Stimulated activated CD8-positive, alpha-beta memory T cell treated with anti-CD3 and anti-CD28 coated beads, Interleukin-4, amount 100 ng/mL, for 4 hours (primary cell): Measurements from ENCODE around the gene PCNX3.
"Not testable (repeated sequence)": the region's sequence is repeated elsewhere in the genome, so short reads cannot be mapped to it uniquely, and the experiment has no call there.

ENCODE experiments used
- DNase-seq, 2 donors: peaks; one replicate each; pipeline ENCODE4 v3.0.0-alpha.2; 2020; ENCODE audit warnings: low read depth in 2 of 2, low spot score in 1 of 2

PCNX3 gene

DNA sequence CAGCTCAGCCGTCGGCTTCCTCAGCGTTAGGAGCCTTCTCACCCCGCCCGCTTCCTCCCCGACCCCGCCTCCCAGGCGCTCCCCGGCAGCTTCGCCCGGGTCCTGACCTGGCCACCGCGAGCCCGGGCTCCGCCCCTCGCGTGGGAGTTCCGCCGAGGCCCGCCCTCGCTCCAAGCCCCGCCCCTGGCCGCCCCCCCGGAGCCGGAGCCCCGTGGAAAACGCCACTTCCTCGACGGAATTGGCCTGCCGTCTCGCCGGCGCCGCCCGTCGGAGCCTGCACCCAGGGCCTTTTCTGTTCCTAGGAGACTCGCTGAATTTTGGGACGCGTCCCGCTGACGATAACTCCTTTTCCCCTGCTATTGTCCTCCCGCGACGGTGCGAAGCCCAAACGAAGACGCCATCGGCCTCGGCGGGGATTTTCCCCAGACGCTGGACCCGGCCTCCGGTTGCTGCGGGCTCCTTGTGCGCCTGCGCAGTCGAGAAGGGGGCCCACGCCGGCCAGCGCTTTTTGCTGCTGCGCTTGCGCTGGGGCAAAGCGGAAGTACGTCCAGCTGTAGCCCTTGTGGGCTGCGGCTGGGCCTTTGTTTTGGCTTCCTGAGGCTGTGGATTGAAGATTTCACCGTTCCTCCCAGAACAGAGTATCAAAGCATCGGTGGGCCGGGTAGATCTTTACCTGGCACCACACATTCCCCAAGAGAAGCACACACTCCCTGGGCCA lies 37.1 kb downstream of the PCNX3 start:
- DNase-seq: peak; percentile 91 to 96

DNA sequence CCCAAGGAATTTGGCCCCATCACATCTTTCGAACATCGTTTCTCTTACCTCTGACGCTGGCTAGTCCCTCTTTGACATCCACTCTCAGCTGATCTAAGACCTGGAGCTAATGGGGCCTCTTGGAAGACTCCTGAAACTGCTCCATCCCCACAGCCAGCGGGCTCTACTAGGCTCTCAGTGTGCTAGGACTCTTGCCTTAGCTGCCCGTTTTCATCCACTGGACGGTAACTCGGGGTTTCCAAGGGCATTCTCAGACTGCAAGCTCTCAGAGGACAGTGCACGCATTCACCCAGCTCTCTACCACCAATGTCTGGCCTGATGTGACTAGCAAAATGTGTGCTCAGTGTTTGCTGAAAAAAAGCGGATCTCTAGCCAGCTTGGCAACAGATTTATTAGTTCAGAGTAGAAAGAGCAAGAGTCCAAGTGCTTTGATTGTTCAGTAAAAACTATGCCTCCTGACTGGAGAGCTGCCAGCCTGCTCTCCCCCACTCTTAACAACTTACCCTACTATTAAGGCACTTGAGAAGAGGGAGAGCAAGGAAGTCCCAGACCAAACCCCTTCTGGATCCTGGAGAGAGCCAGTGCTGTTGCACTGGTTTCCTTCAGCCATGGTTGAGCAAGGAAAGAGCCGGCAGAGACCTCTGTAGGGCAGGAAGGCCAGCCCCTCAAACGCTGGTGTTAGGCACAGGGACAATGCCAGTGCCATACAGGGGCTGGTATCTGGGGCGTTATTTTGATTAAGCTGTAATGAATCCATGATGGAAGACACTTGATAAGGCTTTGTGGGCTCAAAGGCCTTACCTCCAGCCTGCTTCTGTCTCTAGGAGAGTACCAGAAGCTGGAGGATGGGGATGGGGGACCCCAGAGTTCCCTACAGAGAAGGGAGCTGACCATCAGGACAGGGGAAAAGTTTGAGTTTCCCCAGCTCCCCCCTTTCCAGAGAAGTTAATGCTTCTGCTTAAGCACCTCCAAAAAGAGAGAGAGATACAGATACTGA lies 38.0 kb downstream of the PCNX3 start:
- DNase-seq: no peak

DNA sequence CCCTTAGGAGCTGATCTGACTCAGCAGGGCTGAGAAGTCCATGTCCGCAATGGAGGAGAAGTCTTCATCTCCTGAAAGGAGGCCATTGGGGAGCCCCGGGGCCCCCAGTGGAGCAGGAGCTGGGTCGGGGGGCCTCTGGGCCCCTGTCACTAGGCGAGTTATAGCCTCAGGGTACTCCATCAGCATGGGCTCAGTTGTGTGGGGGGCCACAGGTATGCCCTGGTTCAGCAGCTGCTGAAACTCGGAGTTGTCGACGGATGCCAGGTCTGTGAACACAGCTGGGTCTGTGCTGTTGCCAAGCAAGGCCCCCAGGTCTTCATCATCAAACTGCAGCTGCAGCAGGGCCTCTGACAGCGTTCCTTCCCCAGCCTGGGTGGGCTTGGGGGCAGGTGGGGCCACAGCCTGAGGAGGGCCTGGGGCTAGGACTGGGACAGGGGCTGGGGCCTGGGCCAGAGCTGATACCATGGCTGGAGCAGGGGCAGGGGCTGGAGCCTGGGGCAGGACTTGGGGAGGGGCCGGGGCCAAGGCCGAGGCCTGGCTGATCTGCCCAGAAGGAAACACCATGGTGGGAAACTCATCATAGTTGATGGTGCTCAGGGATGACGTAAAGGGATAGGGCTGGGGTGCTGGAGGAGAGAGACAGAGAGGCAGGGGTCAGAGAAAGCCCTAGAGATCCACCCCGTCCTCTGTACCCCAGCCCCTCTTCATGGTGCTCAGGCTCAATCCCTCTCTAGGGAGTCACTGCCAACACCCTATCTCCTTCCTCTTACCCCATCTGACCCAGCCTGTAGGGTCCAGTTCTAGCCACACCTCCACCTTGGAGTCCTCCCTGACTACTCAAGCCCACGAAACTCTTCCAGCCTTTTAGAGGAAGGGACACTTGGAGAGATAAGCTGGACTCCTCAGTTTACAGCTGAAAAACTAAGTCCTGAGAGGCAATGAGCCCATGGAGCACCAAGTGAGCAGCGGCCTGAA lies 39.1 kb downstream of the PCNX3 start:
- no peak for DNase-seq

DNA sequence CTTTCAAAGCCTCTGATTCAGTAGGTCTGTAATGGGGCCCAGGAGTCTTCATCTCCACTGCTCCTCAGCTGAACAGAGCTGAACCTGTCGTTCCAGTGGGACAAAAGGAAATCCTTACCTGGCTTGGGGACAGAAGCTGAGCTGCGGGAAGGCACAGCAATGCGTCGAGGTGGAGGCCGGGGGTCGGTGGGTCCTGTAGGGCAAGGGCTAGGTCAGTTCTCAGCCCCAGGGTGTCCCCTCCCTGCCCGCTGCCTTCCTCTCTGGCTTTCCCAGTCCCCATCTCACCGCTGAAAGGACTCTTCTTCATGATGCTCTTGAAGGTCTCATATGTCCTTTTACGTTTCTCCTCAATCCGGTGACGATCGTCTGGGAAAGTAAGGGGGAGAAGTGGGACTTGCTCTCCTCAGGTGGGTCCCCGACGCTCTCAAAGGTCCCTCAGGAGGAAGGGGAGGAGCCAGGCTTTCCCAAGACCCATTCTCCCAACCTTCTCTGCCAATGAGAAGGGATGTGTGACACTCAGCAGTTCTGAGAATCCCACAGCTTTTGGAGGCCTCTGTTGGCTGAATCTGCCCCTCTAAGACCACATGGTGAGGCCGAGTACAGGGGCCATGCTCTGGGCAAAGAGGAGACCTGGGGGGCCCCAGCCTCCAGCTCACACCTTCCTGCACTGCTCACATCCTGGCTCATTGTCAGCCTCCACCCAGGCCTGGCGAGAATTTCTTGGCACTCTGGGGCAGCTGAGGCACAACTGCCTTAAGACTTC lies 40.2 kb downstream of the PCNX3 start:
- DNase-seq: no peak

DNA sequence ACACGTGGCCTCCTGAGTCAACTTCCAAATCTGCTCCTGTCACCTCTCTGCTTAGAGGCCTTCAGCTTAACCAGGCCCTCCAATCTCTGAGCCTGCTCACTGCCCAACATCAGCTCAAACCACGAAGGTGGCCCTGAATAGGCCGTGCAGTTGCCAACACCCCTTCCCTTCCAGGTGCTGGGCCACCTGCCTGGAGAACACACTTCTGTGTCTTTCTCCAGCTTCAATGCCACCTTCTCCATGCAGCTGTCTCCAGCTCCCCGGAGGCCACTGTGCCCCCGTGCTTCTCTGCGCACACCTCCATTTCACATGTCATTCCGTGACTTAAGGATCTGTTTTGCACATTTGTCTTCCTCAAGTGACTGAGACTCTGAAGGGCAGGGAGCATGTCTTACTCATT lies 41.9 kb downstream of the PCNX3 start:
- DNase-seq: no peak

DNA sequence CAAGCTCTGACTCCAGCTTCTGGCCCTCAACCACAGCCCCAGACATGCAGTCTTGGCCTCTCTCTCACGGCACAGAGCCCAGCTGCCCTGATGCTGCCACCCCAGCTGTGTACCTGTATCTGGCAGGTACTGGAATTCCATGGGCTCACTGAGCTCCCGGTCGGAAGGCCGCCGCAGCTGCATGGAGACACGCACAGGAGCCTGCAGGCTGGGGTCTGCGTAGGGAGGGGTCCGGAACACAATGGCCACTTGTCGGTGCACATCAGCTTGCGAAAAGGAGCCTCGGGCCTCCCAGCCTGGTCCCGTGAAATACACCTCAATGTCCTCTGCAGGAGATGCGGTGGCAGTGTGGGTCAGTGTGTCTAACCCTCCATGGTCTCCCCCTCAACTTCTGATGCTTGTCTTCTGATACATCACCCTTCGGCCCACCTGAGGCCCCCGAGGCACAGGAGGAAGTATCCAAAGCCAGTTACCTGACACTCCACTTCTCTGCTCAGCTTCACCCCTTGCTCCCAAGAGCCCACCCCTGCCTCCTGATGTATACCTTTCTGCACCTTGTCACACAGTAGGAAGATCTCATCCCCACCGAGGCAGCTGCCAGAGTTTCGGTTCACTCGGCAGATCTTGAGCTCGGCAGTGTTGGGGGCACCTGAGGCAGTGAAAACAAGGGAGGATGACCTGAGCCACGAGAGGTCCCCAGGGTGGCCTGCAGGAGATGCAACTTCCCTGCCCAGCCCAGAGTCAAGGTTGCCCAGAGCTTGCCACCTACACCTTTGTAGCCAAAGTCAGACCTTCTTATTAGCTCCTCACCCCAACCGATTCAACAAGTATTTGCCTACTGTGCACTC lies 42.8 kb downstream of the PCNX3 start:
- DNase-seq: no peak

DNA sequence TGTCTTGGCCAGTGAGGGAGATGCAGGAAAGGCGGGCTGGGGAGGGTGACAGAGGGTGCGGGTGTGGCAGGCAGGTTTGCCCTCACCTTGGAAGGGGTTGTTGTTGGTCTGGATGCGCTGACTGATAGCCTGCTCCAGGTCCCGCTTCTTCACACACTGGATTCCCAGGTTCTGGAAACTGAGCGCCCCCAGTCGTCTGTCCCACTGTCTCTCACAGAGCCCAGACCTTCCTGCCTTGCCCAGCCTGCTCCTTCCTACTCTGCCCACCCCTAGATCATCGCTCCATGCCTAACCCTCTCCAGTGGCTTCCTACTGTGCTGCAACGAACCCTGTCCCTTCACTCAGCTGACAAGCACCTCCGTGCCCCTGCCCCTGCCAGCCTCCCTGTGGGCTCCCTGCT lies 44.5 kb downstream of the PCNX3 start:
- DNase-seq: no peak

DNA sequence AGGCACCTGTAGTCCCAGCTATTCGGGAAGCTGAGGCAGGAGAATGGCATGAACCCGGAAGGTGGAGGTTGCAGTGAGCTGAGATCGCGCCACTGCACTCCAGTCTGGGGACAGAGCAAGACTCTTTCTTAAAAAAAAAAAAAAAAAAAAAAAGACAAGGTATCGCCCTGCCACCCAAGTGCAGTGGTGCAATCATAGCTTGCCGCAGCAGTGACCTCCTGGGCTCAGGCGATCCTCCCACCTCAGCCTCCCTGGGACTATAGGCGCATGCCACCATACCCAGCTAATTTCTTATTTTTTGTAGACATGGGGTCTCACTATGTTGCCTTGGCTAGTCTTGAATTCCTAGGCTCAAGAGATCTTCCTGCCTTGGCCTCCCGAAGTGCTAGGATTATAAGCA lies 45.3 kb downstream of the PCNX3 start:
- not testable (repeated sequence) for DNase-seq

DNA sequence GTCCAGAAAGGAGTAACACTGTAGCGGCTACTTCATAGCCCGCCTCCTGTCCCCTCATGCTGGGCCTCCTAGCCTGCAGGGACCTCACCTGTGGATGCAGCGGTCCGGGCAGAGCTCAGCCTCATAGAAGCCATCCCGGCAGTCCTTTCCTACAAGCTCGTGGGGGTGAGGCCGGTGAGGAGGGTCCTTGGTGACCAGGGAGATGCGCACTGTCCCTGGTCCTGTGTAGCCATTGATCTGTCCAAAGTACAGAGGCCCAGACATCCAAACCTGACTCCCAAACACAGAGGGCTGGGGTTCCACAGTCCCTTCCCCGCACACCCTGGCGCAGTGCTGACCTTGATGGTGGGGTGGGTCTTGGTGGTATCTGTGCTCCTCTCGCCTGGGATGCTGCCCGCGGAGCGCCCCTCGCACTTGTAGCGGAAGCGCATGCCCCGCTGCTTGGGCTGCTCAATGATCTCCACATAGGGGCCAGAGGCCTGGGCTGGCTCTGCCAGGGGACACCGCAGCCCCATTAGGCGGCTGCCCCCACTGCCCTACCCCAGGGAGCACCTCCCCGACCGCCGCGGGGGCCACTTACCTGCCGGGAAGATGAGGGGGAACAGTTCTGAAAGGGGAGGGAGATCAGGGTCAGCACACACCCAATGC lies 46.1 kb downstream of the PCNX3 start:
- DNase-seq: no peak

DNA sequence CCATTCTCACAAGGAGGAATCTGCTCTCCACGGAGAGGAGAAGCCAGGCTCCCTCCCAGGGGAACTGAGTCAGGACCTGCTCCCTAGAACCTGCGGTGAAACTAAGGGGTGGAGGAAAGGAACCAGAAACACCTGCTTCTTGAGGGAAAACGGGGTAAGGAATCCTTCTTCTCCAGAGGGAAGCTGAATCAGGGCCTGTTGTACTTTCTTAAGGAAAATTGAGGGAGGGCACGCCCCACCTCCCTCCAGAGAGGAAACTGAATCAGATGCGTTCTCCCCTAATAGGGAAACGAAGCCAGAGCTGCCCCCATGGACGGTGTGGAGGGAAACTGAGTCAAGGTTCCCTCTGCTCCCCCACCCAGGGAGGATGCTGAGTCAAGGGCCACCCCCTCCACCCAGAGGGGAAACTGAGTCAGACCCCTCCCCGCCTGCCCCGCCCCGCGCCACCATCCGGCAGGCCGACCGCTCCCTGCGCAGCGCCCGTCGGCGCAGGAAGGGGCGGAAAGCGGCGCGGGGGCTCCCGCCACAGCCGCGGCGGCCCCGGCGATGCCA lies 46.7 kb downstream of the PCNX3 start:
- no peak for DNase-seq

DNA sequence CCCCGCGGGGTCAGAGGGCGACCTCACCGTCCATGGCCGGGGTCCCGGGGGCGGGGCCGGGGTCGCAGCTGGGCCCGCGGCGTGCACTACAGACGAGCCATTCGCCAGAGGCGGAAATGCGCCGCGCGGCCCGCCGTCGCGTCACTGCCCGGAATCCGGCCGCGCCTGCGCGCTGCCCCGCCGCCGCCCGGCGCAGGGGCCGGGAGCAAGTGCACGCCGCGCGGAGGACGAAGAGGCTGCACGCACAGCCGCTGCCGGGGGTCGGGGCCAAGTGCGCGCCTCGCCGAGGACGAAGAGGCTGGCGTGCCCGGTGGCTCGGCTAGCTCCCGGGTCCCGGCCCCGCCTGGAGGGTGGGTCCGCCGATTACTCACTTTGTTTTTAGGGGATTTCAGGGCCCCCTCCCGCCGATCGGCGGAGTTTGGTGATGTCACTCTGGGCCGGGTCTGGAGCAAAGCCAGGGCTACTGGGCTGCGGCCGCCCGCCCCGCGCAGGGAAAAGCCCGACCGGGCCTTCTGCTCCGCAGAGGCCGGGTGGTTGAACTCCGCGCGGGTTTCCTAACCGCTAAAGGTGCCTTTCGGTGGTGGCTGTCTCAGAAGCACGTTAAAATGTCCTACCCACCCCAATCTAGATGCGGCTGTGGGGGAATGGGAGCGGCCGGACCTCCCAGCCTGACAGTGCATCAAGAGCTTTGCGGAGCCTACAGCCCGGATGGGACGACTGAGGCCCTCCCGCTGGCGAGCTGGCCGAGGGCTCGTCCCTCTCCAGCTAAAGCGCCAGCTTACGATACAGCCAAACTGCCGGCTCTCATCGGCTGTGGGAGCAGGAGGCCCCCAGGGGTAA lies 47.4 kb downstream of the PCNX3 start, which contains the start of gene RELA:
Gene RELA, minus strand, starts transcription at position 118 of the 840 bp plus-strand sequence. Its CDS starts 84 bp downstream, at position 34.
- peak; percentile 70 to 85 for DNase-seq

DNA sequence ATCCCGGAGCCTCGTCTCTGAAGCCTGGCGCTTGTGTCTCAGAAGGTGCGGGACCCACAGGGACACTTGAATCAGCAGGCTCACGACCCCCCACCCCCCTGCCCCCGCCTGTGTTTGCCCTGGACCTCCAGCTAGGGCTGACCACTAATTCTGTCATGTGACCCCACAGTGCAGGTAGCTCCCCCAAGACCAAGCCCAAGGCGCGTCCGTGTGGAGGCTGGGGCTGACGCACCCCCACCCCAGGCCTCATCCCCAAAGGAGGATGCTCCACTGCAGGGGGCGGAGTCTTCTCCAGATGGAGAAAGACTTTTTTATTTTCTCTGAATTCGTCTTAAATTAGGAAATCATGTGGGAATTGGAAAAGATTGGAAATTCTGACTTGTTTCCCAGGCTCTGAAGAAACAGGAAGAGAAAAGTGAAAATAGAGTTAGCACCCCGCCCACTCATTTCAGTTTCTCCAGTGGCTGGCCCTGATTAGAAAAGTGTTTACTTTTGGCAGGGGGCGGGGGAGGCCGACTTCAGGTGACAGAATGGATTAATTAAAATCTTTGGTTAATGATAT lies 48.1 kb downstream of the PCNX3 start:
- DNase-seq: no peak

DNA sequence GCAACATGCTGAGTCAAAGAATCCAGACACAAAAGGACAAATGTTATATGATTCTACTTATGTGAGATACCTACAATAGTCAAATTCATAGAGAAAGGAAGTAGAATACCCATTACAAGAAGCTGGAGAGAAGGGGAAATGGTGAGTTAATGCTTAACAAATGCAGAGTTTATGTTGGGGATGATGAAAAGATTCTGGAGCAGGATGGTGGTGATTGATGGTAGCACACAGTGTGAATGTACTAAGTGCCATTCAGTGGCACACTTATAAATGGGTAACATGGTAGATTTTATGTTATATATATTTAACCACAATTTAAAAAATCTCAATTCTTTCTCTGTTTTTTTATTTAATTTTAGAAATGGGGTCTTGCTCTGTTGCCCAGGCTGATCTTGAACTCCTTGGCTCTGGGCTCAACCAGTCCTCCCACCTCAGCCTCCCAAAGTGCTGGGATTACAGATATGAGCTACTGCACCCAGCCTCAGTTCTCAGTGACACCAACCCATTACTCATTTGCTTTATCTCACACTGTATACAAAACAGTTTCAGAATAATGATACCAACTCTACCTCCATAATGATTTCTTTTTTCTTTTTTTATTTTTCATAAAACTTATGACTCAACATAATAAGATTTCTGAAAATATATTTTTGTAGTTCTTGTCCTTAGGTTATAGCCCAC lies 56.7 kb downstream of the PCNX3 start:
- DNase-seq: no peak

DNA sequence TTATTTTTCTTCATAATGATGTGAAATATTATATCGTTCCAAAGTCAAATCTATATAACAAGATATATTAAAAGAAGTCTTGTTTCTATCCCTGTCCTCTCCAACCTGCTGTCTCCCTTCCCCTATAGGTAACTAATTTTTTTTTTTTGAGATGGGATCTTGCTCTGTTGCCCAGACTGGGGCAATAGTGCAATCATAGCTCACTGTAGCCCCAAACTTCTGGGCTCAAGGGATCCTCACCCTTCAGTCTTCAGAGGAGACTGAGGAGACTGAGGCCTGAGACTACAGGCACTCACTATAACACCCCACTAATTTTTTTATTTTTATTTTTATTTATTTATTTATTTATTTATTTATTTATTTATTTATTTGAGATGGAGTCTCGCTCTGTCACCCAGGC lies 57.4 kb downstream of the PCNX3 start:
- DNase-seq: no peak

DNA sequence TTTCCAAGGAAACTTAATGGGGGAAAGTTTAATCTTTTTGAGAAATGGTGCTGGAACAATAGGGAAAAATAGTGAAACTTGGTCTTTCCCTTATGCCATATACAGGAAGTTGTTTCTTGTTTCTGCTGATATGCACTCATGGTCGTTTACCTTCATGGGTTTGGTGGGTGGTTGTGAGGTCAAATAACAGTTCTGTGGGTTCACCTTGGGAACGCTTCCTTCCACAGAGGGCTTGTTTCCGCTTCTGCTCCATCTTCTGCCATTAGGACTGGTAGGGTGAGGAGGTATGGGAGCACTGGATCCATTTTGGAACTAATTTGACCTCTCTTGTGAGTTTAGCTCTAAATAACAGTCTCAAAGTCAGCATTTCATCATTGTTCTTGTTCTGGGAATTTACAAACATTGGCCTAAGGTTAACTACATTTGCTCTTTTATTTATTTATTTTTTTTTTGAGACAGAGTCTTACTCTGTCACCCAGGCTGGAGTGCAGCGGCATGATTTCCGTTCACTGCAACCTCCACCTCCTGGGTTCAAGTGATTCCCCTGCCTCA lies 64.7 kb downstream of the PCNX3 start:
- no peak for DNase-seq

DNA sequence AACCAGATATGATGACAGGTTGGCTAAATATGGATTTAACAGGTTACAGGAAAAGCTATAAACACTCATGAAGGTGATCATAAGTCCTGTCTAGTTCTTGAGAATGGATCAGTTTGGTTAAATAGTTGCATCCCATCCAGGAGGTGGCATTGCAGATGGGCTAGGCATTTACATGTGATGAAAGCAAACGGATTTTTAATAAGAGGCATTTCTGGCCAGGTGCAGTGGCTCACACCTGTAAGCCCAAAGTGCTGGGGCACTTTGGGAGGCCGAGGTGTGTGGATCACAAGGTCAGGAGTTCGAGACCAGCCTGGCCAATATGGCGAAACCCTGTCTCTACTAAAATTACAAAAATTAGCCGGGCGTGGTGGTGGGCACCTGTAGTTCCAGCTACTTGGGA lies 67.9 kb downstream of the PCNX3 start:
- not testable (repeated sequence) for DNase-seq
